ENCODE results near the gene MARCHF9.
A peak's percentile ranks its signal among the peaks of the same experiment; 100 is the strongest.
"Not testable (repeated sequence)": the region's sequence is repeated elsewhere in the genome, so short reads cannot be mapped to it uniquely, and the experiment has no call there.

MARCHF9 gene

GRCh38 chr12:57772429-57773322, 17.8 kb downstream of the MARCHF9 start, which contains the start of gene EEF1AKMT3:
EEF1AKMT3 (plus strand) TSS chr12:57772614; CDS start chr12:57772725, 111 bp downstream.
- no peak for DNase-seq

- DNase-seq = not testable (repeated sequence)
Measured at GRCh38 chr12:57774634-57775033, 19.7 kb downstream of the MARCHF9 start.

DNA sequence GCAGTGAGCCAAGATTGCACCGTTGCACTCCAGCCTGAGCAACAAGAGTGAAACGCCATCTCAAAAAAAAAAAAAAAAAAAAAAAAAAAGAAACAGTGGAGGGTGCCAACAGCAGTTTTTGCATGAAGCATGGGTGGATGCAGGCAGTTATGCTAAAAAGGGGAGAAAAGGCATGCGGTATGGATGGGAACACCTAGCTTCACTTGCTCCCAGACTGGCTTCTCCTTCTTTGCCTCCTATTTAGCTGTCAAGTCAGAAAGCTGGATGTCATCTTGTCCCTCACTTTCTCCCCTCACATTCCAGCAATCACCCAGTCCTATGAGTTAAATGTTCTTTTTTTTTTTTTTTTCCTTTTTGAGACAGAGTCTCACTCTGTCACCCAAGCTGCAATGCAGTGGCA, 20.1 kb downstream of the MARCHF9 start:
- no peak for DNase-seq

GRCh38 chr12:57775563-57776246, 20.8 kb downstream of the MARCHF9 start:
- no peak for DNase-seq

DNA sequence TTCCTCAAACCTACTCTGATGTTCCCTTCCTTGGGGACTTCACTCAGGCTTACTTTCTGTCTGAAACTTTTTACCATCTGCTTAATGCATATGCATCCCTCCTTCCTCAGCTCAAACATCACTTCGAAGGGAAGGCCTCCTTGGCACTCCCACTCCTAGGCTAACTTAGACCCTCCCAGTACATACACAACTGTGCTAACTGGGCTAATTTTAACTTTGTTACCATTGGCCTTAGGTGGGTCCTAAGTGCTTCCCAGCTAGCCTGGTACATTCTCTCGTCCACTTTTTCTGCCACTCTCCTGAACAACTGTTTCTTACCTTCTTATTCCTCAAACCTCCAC, 21.3 kb downstream of the MARCHF9 start:
- no peak for DNase-seq

- no peak for DNase-seq
Measured at GRCh38 chr12:57777367-57777766, 22.5 kb downstream of the MARCHF9 start.

DNA sequence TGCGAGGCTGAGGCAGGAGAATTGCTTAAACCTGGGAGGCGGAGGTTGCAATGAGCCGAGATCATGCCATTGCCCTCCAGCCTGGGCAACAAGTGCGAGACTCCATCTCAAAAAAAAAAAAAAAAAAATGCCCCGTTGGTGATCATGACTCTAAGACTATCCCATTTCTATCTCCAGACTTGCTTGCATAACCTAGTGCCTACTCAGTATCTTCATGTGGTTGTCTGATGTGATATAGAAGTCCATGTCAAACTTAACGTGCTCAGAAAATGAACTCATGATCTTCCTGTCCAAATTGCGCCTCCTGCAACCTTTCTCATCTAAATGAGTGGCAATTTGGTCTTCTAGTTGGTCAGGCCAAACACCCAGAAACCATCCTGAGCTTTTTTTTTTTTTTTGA, 23.0 kb downstream of the MARCHF9 start:
- DNase-seq = no peak

DNA sequence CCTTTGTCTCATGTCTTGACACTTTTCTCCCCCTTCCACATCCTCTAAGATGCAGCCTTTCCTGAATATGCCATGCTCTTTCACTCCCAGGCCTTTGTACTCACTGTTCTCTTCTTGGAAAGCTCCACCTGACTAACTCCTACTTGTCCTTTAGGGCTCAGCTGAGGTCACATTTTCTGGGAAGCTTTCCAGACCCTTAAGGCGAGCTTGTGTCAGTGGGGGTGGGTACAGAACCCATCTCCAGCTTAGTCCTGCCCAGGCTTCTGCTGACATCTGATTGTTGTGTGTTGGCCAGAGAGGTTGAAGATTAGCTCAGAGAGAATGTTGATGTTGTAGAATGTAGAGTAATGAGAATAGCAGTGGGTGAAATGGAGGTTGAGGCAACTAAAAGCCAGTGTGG, 24.8 kb downstream of the MARCHF9 start:
- DNase-seq = no peak

DNA sequence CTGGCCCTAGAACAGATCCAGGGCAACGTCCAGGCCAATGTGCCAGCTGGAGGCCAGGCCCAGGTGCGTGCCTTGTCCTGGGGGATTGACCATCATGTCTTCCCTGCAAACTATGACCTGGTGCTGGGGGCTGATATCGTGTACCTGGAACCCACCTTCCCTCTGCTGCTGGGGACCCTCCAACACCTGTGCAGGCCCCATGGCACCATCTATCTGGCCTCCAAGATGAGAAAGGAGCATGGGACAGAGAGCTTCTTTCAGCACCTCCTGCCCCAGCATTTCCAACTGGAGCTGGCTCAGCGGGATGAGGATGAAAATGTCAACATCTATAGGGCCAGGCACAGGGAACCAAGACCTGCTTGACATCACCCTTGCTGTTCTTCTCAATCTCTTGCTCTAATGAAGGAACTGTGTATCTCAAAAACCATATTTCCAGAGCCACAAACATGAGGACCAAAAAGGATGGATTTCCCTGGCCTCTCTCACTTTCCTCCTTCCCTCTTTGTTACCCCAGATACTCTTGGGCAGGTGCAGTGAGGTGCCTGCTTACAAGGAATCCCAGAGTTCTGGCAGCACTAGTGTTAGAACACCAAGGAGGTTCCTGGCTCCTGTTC, 25.5 kb downstream of the MARCHF9 start:
- DNase-seq = no peak

DNA sequence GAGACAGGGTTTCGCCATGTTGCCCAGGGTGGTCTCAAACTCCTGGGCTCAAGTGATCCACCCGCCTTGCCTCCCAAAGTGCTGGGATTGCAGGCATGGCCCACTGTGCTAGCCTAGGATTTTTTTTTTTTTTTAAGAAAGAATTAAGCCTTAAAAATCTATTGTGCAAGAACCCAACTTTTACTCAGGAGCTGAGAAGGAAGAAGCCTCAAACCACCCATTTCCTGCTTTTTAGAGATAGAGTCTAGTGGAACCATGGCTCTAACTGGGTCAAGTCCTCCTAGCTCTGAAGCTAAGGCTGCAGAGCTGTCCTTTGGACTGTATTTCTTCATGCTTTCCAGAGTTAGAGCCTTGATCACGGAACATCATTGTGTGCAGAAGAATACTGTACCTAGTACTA, 26.3 kb downstream of the MARCHF9 start:
- no peak for DNase-seq

- no peak for DNase-seq
Measured at GRCh38 chr12:57781801-57782200, 26.9 kb downstream of the MARCHF9 start.

DNA sequence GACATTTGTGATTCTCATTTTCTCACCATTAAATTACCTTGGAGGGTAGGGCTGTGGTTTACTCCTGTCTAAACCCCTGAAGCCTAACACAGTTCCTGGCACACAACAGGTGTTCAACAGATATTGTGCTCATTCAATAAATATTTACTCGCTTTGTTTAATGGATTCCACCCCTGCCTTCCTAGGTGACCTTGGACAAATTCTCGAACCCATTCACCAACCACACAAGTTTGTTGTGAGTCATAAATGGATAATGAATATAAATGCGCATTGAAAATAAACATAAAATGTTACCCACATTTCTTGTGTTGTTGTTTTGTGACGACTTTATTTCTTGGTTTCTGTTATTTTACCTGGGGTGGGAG, 27.3 kb downstream of the MARCHF9 start:
- no peak for DNase-seq

DNA sequence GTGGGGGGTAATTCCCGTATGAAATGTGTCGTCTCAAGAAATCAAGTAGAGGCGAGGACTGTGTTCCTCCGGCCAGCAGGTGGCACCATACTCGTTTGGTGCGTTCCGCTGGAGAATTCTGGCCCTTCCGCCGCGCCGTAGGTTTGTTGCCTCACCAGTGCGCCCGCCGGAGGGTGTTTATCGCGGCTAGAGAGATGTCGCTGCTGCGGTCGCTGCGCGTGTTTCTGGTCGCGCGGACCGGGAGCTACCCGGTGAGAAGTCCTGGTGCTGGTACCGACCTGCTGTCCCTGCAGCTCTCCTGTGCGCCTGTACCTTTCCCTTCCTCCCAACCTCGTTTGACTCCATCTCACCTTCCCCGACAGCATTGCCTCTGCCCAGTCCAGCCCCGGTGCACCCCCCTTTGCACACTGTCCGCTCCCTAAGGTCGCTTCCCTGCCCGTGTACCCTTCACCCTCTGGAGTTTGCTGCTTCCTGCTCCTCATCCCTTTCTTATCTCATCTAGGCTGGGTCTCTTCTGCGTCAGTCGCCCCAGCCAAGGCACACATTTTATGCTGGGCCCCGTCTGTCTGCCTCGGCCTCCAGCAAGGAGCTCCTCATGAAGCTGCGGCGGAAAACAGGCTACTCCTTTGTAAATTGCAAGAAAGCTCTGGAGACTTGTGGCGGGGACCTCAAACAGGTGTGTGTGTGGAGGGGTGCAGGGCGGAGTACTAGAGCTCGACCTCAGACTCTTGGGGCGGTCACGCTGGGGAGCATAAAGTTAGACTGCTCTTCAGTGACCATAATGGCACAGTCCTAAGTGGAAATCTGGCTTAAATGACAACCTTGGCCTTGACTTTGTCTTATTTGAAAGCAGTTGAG, 27.9 kb downstream of the MARCHF9 start, which contains the start of gene TSFM:
Gene TSFM (plus strand): TSS at position 180 of the 858 bp plus-strand sequence. CDS start 15 bp downstream, at position 195.
- DNase-seq = peak; percentile 69

DNA sequence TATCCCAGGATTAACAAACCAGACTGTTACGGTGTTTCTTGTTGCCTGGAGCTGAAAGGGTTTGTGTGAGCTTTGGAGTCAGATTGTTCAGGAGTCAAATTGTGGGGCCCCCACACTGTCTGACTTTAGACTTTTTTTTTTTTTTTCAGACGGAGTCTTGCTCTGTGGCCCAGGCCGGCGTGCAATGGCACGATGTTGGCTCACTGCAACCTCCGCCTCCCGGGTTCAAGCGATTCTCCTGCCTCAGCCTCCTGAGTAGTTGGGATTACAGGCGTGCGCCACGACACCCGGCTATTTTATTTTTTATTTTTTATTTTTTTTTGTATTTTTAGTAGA, 28.5 kb downstream of the MARCHF9 start:
- no peak for DNase-seq

DNA sequence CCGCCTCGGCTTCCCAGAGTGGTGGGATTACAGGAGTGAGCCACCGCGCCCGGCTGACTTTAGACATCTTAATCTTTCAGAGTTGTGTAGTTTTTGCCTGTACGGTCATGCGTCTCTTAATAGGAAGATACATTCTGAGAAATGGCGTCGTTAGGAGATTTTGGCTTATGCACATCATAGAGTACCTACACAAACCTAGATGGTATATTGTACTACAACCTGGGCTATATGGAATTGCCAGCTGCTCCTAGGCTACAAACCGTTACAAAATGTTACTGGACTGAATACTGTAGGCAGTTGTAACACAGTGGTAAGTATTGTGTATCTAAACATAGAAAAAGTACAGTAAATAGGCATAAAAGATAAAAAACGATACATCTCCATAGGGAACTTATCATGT, 29.0 kb downstream of the MARCHF9 start:
- DNase-seq = no peak

DNA sequence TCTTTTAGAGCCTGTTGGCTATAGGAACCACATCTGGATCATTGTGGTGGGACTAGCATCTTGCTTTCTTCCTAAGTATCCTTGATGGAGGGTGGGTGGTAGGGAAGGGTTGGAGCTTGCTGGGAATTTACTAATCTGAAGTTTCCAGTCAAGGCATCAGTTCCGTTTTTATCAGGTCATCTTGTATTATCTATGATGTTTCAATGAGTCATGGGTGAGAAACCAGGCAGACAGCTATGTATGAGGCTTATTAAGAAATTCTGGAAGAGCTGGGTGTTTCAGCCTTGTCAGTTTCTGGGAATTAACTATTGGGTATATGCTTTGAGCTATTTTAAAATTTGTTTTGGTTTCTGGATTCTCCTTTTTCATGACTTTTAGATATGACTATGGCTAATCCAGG, 39.0 kb downstream of the MARCHF9 start:
- no peak for DNase-seq

DNA sequence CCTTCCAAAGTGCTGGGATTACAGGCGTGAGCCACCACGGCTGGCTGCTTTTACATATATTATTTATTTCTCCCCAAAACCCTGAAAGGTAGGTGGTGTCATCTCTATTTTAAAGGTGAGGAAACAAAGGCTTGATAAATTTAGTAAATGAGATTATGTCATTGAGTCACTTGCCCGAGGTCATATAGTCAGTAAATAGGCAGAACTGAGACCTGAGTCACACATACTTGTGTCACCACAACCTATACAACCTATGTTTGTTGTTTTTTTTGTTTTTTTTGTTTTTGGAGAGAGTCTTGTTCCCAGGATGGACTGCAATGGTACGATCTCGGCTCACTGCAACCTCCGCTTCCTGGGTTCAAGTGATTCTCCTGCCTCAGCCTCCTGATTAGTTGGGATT, 40.5 kb downstream of the MARCHF9 start:
- DNase-seq = no peak

- no peak for DNase-seq
Measured at GRCh38 chr12:57796996-57797395, 42.1 kb downstream of the MARCHF9 start.

DNA sequence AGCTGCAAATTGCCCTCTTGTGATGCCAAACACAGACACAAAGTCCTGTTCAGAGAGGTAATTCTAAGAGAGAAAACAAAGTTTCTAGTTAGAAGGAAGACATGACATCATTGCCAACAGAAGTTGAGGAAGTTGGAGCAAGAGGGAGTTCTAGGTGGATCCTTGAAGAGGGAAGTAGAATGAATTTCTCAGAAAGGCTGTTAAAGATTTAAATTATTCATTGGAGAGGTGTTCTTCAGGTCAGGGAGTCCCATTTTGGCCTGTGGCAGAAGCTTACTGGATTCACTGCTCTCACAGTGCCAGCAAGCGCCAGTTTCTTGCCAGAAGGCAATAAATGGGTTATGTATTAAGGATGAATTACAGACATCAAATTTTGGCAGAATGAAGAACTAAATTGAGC, 43.0 kb downstream of the MARCHF9 start:
- no peak for DNase-seq

GRCh38 chr12:57800965-57801364, 46.1 kb downstream of the MARCHF9 start:
- no peak for DNase-seq

DNA sequence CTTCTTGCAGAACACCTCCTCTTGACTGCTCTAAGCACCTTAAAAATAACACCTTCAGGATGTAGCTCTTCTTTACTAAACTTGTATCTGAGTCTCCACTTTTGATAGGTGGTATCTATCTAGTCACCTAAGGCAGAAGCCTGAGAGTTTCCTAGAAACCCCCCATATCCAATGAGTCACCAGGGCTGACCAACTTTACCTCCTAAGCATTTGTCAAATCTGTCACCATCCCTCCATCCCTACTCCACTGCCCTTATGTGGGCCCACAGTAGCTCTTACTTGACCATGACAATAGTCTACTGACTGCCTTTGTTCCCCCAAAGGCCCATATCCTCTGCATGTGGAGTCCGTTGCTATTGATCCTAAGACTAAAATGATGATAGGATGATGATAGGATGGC, 47.7 kb downstream of the MARCHF9 start:
- DNase-seq = no peak

- DNase-seq = no peak
Measured at GRCh38 chr12:57803319-57803893, 48.5 kb downstream of the MARCHF9 start.

DNA sequence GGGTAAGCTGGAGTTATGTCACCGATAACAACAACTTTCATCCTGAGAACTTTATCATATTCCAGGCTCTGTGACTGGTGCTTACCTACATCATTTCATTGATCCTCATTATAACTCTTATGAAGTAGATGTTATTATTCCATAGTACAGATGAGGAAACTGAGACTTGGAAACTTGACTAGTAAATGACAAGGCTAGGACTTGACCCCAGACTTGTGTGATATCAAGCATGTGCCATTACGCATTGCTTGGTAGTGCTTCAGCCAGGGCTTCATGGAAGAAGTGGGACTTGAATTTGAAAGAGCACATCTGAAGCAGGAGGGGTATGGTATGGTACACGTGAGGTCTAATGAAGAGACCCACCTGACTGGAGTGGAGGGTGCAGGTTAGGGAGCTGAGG, 51.8 kb downstream of the MARCHF9 start:
- DNase-seq = no peak
